Measurements from ENCODE around the gene MAN2B1.
A peak's percentile ranks its signal among the peaks of the same experiment; 100 is the strongest.
"Not testable (repeated sequence)": the region's sequence is repeated elsewhere in the genome, so short reads cannot be mapped to it uniquely, and the experiment has no call there.

MAN2B1 gene

DNA sequence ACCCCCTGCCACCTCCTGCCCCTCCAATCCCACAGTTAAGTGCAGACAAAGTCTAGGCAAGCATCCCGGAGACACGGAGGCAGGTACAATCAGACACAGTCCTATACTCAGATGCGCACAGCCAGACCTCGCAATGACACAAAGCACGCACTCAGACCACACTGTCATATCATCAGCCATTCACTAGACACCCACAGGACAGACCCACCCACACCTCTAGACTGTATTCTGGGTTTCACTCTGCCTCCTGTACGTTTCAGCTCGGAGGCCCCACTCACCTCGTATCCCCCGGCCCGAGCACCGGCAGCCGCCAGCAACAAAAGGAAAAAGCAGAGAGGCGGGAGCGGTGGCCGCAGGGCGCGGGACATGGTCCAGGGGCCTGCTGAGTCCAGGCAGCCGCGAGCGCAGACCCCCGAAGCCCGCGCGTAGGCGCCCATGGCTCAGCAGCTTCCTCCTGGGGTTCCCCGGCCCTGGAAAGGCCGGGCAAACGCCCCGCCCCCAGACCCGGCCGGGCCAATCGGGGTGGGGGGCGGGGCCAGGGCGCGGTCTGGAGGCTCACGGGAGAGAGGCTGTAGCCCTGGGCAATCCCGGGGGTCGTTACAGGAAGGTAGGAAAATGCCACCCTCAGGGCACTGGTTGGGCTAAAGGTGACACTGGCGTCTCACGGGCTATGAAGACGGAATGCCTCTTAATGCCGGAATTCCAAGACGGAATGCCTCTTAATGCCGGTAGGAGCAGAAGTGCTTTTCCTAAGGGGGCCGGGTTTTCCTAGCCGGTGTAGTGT is at the start of gene MAN2B1, which contains the start of gene WDR83:
Gene MAN2B1 (minus strand): TSS at position 478 of the 784 bp plus-strand sequence. CDS start 41 bp downstream, at position 437.
Gene WDR83 (plus strand): TSS at position 543 of the 784 bp plus-strand sequence. CDS start 2,984 bp downstream, outside the sequence.
- Histone ChIP-seq H3K4me3 (peak within 1 kb of the TSS; percentile 91), H3K36me3 (replicated peaks) (peaks cover 40% of the 10 kb centered on the region), H3K4me1 (peaks cover 21% of the 10 kb centered on the region), H3K27me3 (ENCODE audit: low read depth) (no peaks in the 10 kb centered on the region), H3K9me3 (peaks cover 7% of the 10 kb centered on the region; the same call in 1 of the 2 replicates)
- DNase-seq (ENCODE audit: low spot score in 2 of 2) = peak; percentile 78 to 90
- in situ Hi-C loops (cut with MboI; ENCODE audit: low sequenced_read_pairs) = no loop called here

DNA sequence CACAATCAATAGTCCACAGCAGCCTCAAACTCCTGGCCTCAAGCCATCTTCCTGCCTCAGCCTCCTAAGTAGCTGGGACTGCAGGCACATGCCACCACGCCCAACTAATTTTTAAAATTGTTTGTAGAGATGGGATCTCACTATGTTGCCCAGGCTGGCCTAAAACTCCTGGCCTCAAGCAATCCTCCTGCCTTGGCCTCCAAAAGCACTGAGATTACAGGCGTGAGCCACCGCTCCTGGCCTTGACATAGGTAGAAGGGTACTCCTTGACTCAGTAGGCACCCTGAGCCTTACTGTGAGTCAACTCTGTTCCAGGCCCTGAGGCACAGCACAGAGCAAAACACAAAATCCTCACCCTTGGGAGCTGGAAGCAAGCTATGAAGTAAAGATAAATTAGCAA is 49.4 kb upstream of the MAN2B1 start:
- in situ Hi-C loops (cut with MboI; ENCODE audit: low sequenced_read_pairs) = no loop called here
- Histone ChIP-seq H3K4me3 (no peak overlapping the region), H3K27me3 (ENCODE audit: low read depth) (no peaks in the 10 kb centered on the region), H3K4me1 (no peaks in the 10 kb centered on the region), H3K9me3 (no peaks in the 10 kb centered on the region), H3K36me3 (replicated peaks) (peaks cover 87% of the 10 kb centered on the region)
- DNase-seq (ENCODE audit: low spot score in 2 of 2) = no peak

- in situ Hi-C loops (cut with MboI; ENCODE audit: low sequenced_read_pairs) = no loop called here
- Histone ChIP-seq H3K36me3 (replicated peaks) (peaks cover 88% of the 10 kb centered on the region), H3K27me3 (ENCODE audit: low read depth) (no peaks in the 10 kb centered on the region), H3K4me3 (no peak overlapping the region), H3K4me1 (no peaks in the 10 kb centered on the region), H3K9me3 (no peaks in the 10 kb centered on the region)
- no peak for DNase-seq (ENCODE audit: low spot score in 2 of 2)
Observed at GRCh38 chr19:12715102-12715501, 48.6 kb upstream of the MAN2B1 start.

- peaks cover 92% of the 10 kb centered on the region for H3K36me3 ChIP-seq (replicated peaks)
- in situ Hi-C loops (cut with MboI; ENCODE audit: low sequenced_read_pairs) = not testable (repeated sequence)
Observed at GRCh38 chr19:12713304-12713703, 46.8 kb upstream of the MAN2B1 start.

DNA sequence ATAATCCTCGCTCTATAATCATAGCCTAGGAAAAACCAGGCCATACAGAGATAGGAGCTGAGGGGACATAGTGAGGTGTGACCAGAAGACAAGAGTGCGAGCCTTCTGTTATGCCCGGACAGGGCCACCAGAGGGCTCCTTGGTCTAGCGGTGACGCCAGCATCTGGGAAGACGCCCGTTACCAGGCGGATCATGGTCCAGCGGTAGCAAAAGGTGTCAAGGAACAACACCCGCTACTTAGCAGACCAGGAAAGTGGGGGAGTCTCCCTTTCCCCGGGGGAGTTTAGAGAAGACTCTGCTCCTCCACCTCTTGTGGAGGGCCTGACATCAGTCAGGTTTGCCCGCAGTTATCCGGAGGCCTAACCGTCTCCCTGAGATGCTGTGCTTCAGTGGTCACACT is 45.5 kb upstream of the MAN2B1 start:
- H3K4me3 ChIP-seq; H3K4me1 ChIP-seq; in situ Hi-C loops (cut with MboI; ENCODE audit: low sequenced_read_pairs); H3K27me3 ChIP-seq (ENCODE audit: low read depth); H3K9me3 ChIP-seq: not testable (repeated sequence)
- H3K36me3 ChIP-seq (replicated peaks) = peaks cover 94% of the 10 kb centered on the region
- peak in 1 of 2 experiments; percentile 57 for DNase-seq (ENCODE audit: low spot score in 2 of 2)

More at GRCh38 chr19:12713304-12713703, 46.8 kb upstream of the MAN2B1 start:
- DNase-seq (ENCODE audit: low spot score in 2 of 2); H3K9me3 ChIP-seq; H3K4me3 ChIP-seq; H3K4me1 ChIP-seq; H3K27me3 ChIP-seq (ENCODE audit: low read depth): not testable (repeated sequence)

DNA sequence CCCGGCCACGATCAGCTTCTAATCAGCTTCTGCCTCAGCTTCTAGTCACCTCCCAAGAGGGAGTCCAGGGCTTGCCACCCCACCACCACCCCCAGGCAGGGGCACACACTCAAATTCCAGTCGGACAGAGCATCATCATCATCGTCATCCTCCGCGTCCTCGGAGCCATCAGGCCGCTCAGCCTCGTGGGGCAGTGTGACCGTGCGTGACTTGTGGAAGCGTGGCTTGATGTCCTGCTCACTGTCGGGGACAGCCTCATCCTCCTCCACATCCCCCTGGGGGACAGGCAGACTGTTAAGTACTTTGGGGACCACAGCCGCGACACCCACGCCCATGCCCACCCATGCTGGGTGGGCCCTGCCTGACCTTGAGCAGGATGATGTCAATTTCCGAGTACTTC is 44.6 kb upstream of the MAN2B1 start:
- Histone ChIP-seq H3K36me3 (replicated peaks) (peaks cover 94% of the 10 kb centered on the region), H3K27me3 (ENCODE audit: low read depth) (no peaks in the 10 kb centered on the region), H3K4me1 (no peaks in the 10 kb centered on the region; the same call in 1 of the 2 replicates), H3K4me3 (no peak overlapping the region), H3K9me3 (no peaks in the 10 kb centered on the region)
- in situ Hi-C loops (cut with MboI; ENCODE audit: low sequenced_read_pairs) = no loop called here
- DNase-seq (ENCODE audit: low spot score in 2 of 2) = no peak

GRCh38 chr19:12708641-12709040 is 42.1 kb upstream of the MAN2B1 start:
- no peak for DNase-seq (ENCODE audit: low spot score in 2 of 2)

GRCh38 chr19:12706332-12706718 is 39.8 kb upstream of the MAN2B1 start:
- H3K4me3 ChIP-seq = no peak overlapping the region
- no peaks in the 10 kb centered on the region for H3K27me3 ChIP-seq (ENCODE audit: low read depth)
- peaks cover 99% of the 10 kb centered on the region for H3K36me3 ChIP-seq (replicated peaks)
- DNase-seq (ENCODE audit: low spot score in 2 of 2) = no peak
- H3K9me3 ChIP-seq = no peaks in the 10 kb centered on the region
- no peaks in the 10 kb centered on the region; the same call in 1 of the 2 replicates for H3K4me1 ChIP-seq
- in situ Hi-C loops (cut with MboI; ENCODE audit: low sequenced_read_pairs) = no loop called here

More at GRCh38 chr19:12708641-12709040, 42.1 kb upstream of the MAN2B1 start:
- in situ Hi-C loops (cut with MboI; ENCODE audit: low sequenced_read_pairs) = no loop called here
- peaks cover 94% of the 10 kb centered on the region for H3K36me3 ChIP-seq (replicated peaks)
- H3K4me1 ChIP-seq = no peaks in the 10 kb centered on the region; the same call in 1 of the 2 replicates
- H3K27me3 ChIP-seq (ENCODE audit: low read depth) = no peaks in the 10 kb centered on the region
- no peaks in the 10 kb centered on the region for H3K9me3 ChIP-seq
- H3K4me3 ChIP-seq = no peak overlapping the region

- no peak for DNase-seq (ENCODE audit: low spot score in 2 of 2)
- Histone ChIP-seq H3K36me3 (replicated peaks) (peaks cover 99% of the 10 kb centered on the region), H3K27me3 (ENCODE audit: low read depth) (no peaks in the 10 kb centered on the region), H3K4me1 (no peaks in the 10 kb centered on the region; the same call in 1 of the 2 replicates), H3K4me3 (no peak overlapping the region), H3K9me3 (no peaks in the 10 kb centered on the region)
- in situ Hi-C loops (cut with MboI; ENCODE audit: low sequenced_read_pairs) = no loop called here
Observed at GRCh38 chr19:12705654-12706331, 39.3 kb upstream of the MAN2B1 start.

GRCh38 chr19:12705169-12705568 is 38.6 kb upstream of the MAN2B1 start:
- no peak for DNase-seq (ENCODE audit: low spot score in 2 of 2)
- Histone ChIP-seq H3K27me3 (ENCODE audit: low read depth) (no peaks in the 10 kb centered on the region), H3K4me3 (no peak overlapping the region), H3K9me3 (no peaks in the 10 kb centered on the region), H3K4me1 (no peaks in the 10 kb centered on the region; the same call in 1 of the 2 replicates), H3K36me3 (replicated peaks) (peaks cover 96% of the 10 kb centered on the region)
- in situ Hi-C loops (cut with MboI; ENCODE audit: low sequenced_read_pairs) = no loop called here

GRCh38 chr19:12703046-12703445 is 36.5 kb upstream of the MAN2B1 start:
- DNase-seq (ENCODE audit: low spot score in 2 of 2) = peak; percentile 63 to 83
- Histone ChIP-seq H3K4me3 (no peak overlapping the region), H3K36me3 (replicated peaks) (peaks cover 87% of the 10 kb centered on the region), H3K4me1 (no peaks in the 10 kb centered on the region; the same call in 1 of the 2 replicates), H3K9me3 (no peaks in the 10 kb centered on the region), H3K27me3 (ENCODE audit: low read depth) (no peaks in the 10 kb centered on the region)
- in situ Hi-C loops (cut with MboI; ENCODE audit: low sequenced_read_pairs) = no loop called here

GRCh38 chr19:12701596-12702282 is 35.2 kb upstream of the MAN2B1 start:
- Histone ChIP-seq H3K4me3 (no peak overlapping the region), H3K27me3 (ENCODE audit: low read depth) (no peaks in the 10 kb centered on the region), H3K4me1 (peaks cover under 1% of the 10 kb centered on the region; the same call in 1 of the 2 replicates), H3K9me3 (no peaks in the 10 kb centered on the region), H3K36me3 (replicated peaks) (peaks cover 78% of the 10 kb centered on the region)
- in situ Hi-C loops (cut with MboI; ENCODE audit: low sequenced_read_pairs) = no loop called here
- DNase-seq (ENCODE audit: low spot score in 2 of 2) = no peak

- peaks cover 42% of the 10 kb centered on the region for H3K36me3 ChIP-seq (replicated peaks)
Observed at GRCh38 chr19:12698138-12698537, 31.6 kb upstream of the MAN2B1 start.

More at GRCh38 chr19:12698138-12698537, 31.6 kb upstream of the MAN2B1 start:
- DNase-seq (ENCODE audit: low spot score in 2 of 2) = no peak
- Histone ChIP-seq H3K27me3 (ENCODE audit: low read depth) (no peaks in the 10 kb centered on the region), H3K9me3 (no peaks in the 10 kb centered on the region), H3K4me1 (peaks cover 5% of the 10 kb centered on the region), H3K4me3 (no peak overlapping the region)
- in situ Hi-C loops (cut with MboI; ENCODE audit: low sequenced_read_pairs) = no loop called here
